Hepatic stellate cell (primary cell): Measurements from ENCODE around the gene KCTD17.

Source experiments
- DNase-seq: peaks from one replicate; pipeline ENCODE4 v3.0.0; 2011; ENCODE audit warnings: low spot score

Gene KCTD17

GRCh38 chr22:37079158-37079557, 27.6 kb downstream of the KCTD17 start:
- DNase-seq = no peak

GRCh38 chr22:37079668-37080171, 28.2 kb downstream of the KCTD17 start:
- DNase-seq = no peak

GRCh38 chr22:37080438-37080837, 28.9 kb downstream of the KCTD17 start:
- DNase-seq = no peak

GRCh38 chr22:37080838-37081237, 29.3 kb downstream of the KCTD17 start:
- DNase-seq = no peak

GRCh38 chr22:37082251-37082873, 30.8 kb downstream of the KCTD17 start:
- no peak for DNase-seq

GRCh38 chr22:37083914-37084313, 32.4 kb downstream of the KCTD17 start:
- DNase-seq = no peak

- DNase-seq = no peak
Observed at GRCh38 chr22:37084385-37084784, 32.8 kb downstream of the KCTD17 start.

- DNase-seq = no peak
Observed at GRCh38 chr22:37086184-37086583, 34.6 kb downstream of the KCTD17 start.

GRCh38 chr22:37088108-37088605, 36.6 kb downstream of the KCTD17 start:
- no peak for DNase-seq

GRCh38 chr22:37088750-37089408, 37.3 kb downstream of the KCTD17 start:
- DNase-seq = no peak

- no peak for DNase-seq
Observed at GRCh38 chr22:37089434-37089833, 37.9 kb downstream of the KCTD17 start.

- DNase-seq = no peak
Observed at GRCh38 chr22:37090920-37091695, 39.6 kb downstream of the KCTD17 start.

- no peak for DNase-seq
Observed at GRCh38 chr22:37091994-37092393, 40.5 kb downstream of the KCTD17 start.

GRCh38 chr22:37092997-37093396, 41.5 kb downstream of the KCTD17 start:
- no peak for DNase-seq

GRCh38 chr22:37094239-37094638, 42.7 kb downstream of the KCTD17 start:
- DNase-seq = no peak

- no peak for DNase-seq
Observed at GRCh38 chr22:37095113-37095512, 43.6 kb downstream of the KCTD17 start.

GRCh38 chr22:37097346-37097745, 45.8 kb downstream of the KCTD17 start:
- DNase-seq = no peak

- no peak for DNase-seq
Observed at GRCh38 chr22:37098976-37099591, 47.5 kb downstream of the KCTD17 start.

- DNase-seq = no peak
Observed at GRCh38 chr22:37100589-37101127, 49.1 kb downstream of the KCTD17 start.

- no peak for DNase-seq
Observed at GRCh38 chr22:37101311-37102066, 49.9 kb downstream of the KCTD17 start.

GRCh38 chr22:37103151-37103550, 51.6 kb downstream of the KCTD17 start:
- DNase-seq = no peak
